ENCODE measurements around the gene DDR2. TPM values are rescaled to one million over a fixed set of nuclear protein-coding genes. Genes with fewer than 3 reads are reported as not detected.

Gene DDR2
- total RNA-seq, 1 experiment from 2014 or later = 4.9 TPM

DNA sequence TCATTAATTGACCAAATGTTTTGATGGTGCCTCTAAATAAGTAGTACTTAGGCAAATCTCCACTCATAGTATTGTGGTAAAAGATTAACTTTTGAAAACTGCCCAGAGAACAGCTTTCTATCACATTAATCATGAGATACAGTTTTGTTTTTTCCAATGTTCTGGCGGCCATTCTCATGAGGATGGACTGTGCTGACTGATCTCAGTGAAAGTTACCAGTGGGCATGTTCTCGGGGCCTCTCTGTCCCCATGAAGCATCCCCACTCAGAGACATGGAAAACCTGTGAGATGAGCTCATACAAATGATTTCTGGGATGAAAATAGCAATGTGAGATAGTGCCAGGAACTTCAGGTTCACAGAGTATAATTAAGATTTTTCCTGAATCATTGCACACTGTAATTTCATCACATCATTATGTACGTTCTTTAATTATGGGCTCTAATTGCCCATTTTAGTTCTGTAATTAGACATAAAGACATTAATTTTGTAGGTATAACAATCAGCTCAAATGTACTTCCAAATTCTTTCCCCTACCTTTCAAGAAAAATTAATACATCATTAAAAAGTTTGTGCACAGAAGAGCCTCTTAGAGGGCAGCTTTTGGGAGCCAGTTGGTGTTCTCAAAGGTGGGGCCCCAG, 40.5 kb downstream of the DDR2 start:
- CTCF ChIA-PET = interaction anchor here (0.6 to 3.4 kb wide), 11 partner anchors 14 to 1351 kb away, joined by 3 to 18 read pairs (median 3); no protein-coding TSS in a partner anchor
- H3K4me3 Mint-ChIP-seq (ENCODE audit: unreplicated experiment) = no peak overlapping the region
- intact Hi-C loops (cut with micrococcal nuclease) = no loop called here
- no peak overlapping the region for H3K27ac Mint-ChIP-seq (ENCODE audit: low read depth, unreplicated experiment)
- no peak for TF ChIP-seq CTCF (IDR thresholded peaks at IDR 0.05; ENCODE audit: unreplicated experiment)
- DNase-seq (ENCODE audit: unreplicated experiment) = no peak
- BruUV-seq (replicated peaks) = no TSS peak
- peaks cover 31% of the 10 kb centered on the region for H3K4me1 Mint-ChIP-seq (ENCODE audit: insufficient read depth, unreplicated experiment)
- H3K36me3 Mint-ChIP-seq (ENCODE audit: insufficient read depth, unreplicated experiment) = no peaks in the 10 kb centered on the region
- POLR2A ChIA-PET = interaction anchor here (0.5 to 1.5 kb wide), 6 partner anchors 17 to 1142 kb away, joined by 3 to 5 read pairs (median 4); no protein-coding TSS in a partner anchor
- H3K9me3 Mint-ChIP-seq (ENCODE audit: unreplicated experiment) = no peaks in the 10 kb centered on the region
- no peaks in the 10 kb centered on the region for H3K27me3 Mint-ChIP-seq (ENCODE audit: insufficient read depth, unreplicated experiment)

- ChIA-PET CTCF (interaction anchor here (1.5 to 3.4 kb wide), 3 partner anchors 23 to 126 kb away, joined by 6 to 18 read pairs (median 6); no protein-coding TSS in a partner anchor), POLR2A (interaction anchor here (1.1 kb wide), 1 partner anchor 23 kb away, joined by 5 read pairs; no protein-coding TSS in a partner anchor)
- BruUV-seq (replicated peaks) = no TSS peak
- Mint-ChIP-seq H3K27ac (ENCODE audit: low read depth, unreplicated experiment) (no peak overlapping the region), H3K36me3 (ENCODE audit: insufficient read depth, unreplicated experiment) (no peaks in the 10 kb centered on the region), H3K27me3 (ENCODE audit: insufficient read depth, unreplicated experiment) (no peaks in the 10 kb centered on the region), H3K4me1 (ENCODE audit: insufficient read depth, unreplicated experiment) (peaks cover 44% of the 10 kb centered on the region), H3K4me3 (ENCODE audit: unreplicated experiment) (no peak overlapping the region), H3K9me3 (ENCODE audit: unreplicated experiment) (no peaks in the 10 kb centered on the region)
- intact Hi-C loops (cut with micrococcal nuclease) = no loop called here
- peak; percentile 50 for DNase-seq (ENCODE audit: unreplicated experiment)
- no peak for TF ChIP-seq CTCF (IDR thresholded peaks at IDR 0.05; ENCODE audit: unreplicated experiment)
Observed at GRCh38 chr1:162674034-162674608, 41.9 kb downstream of the DDR2 start.

DNA sequence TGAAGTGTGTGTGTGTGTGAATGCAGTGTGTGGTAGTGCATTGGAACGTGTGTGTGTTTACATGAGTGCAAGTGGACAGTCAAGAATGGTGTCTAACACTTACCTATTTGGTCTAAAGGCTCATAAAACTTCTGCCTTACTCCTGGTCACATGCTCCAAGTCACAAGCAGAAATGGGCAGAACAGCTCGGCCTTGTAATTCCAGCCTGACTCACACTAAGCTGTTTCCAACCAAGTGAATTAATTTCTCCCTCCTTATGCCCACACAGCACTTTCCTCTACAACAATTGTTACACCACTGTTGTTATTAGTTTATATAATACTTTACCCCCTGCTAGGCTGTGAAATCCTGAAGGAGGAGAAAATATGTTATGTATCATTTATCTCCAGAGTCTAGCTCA, 43.8 kb downstream of the DDR2 start:
- BruUV-seq (replicated peaks) = no TSS peak
- no peak for TF ChIP-seq CTCF (IDR thresholded peaks at IDR 0.05; ENCODE audit: unreplicated experiment)
- Mint-ChIP-seq H3K27ac (ENCODE audit: low read depth, unreplicated experiment) (no peak overlapping the region), H3K9me3 (ENCODE audit: unreplicated experiment) (no peaks in the 10 kb centered on the region), H3K4me1 (ENCODE audit: insufficient read depth, unreplicated experiment) (peaks cover 47% of the 10 kb centered on the region), H3K36me3 (ENCODE audit: insufficient read depth, unreplicated experiment) (no peaks in the 10 kb centered on the region), H3K27me3 (ENCODE audit: insufficient read depth, unreplicated experiment) (no peaks in the 10 kb centered on the region), H3K4me3 (ENCODE audit: unreplicated experiment) (no peak overlapping the region)
- intact Hi-C loops (cut with micrococcal nuclease) = no loop called here
- CTCF ChIA-PET = interaction anchor here (0.5 to 5.8 kb wide), 6 partner anchors 18 to 124 kb away, joined by 3 to 37 read pairs (median 8); partner anchors contain the start of gene DDR2
- POLR2A ChIA-PET = interaction anchor here (0.7 to 6.2 kb wide), 4 partner anchors 13 to 137 kb away, joined by 3 to 99 read pairs (median 3); no protein-coding TSS in a partner anchor
- DNase-seq (ENCODE audit: unreplicated experiment) = peak; percentile 47

GRCh38 chr1:162676750-162677149, 44.5 kb downstream of the DDR2 start:
- CTCF ChIA-PET = interaction anchor here (0.8 to 5.8 kb wide), 5 partner anchors 22 to 63 kb away, joined by 3 to 37 read pairs (median 8); partner anchors contain the start of gene DDR2

More at GRCh38 chr1:162676750-162677149, 44.5 kb downstream of the DDR2 start:
- intact Hi-C loops (cut with micrococcal nuclease) = no loop called here
- peaks cover 50% of the 10 kb centered on the region for H3K4me1 Mint-ChIP-seq (ENCODE audit: insufficient read depth, unreplicated experiment)
- H3K36me3 Mint-ChIP-seq (ENCODE audit: insufficient read depth, unreplicated experiment) = no peaks in the 10 kb centered on the region
- H3K4me3 Mint-ChIP-seq (ENCODE audit: unreplicated experiment) = no peak overlapping the region
- TF ChIP-seq CTCF (IDR thresholded peaks at IDR 0.05; ENCODE audit: unreplicated experiment) = no peak
- BruUV-seq (replicated peaks) = no TSS peak
- no peak overlapping the region for H3K27ac Mint-ChIP-seq (ENCODE audit: low read depth, unreplicated experiment)
- DNase-seq (ENCODE audit: unreplicated experiment) = no peak
- no peaks in the 10 kb centered on the region for H3K27me3 Mint-ChIP-seq (ENCODE audit: insufficient read depth, unreplicated experiment)
- no peaks in the 10 kb centered on the region for H3K9me3 Mint-ChIP-seq (ENCODE audit: unreplicated experiment)
- POLR2A ChIA-PET = interaction anchor here (0.8 to 6.2 kb wide), 4 partner anchors 16 to 138 kb away, joined by 3 to 99 read pairs (median 4); no protein-coding TSS in a partner anchor
